Stimulated activated CD4-positive, alpha-beta T cell treated with anti-CD3 and anti-CD28 coated beads, Interleukin-1b, Interleukin-23, amount 100 ng/mL, for 4 hours (primary cell): Measurements from ENCODE around the gene OR10A2.
"Not testable (repeated sequence)": the region's sequence is repeated elsewhere in the genome, so short reads cannot be mapped to it uniquely, and the experiment has no call there.

Source experiments
- DNase-seq, 2 donors: peaks; one replicate each; pipeline ENCODE4 v3.0.0-alpha.2; 2020; ENCODE audit warnings: low read depth in 2 of 2

The OR10A2 gene, protein sequence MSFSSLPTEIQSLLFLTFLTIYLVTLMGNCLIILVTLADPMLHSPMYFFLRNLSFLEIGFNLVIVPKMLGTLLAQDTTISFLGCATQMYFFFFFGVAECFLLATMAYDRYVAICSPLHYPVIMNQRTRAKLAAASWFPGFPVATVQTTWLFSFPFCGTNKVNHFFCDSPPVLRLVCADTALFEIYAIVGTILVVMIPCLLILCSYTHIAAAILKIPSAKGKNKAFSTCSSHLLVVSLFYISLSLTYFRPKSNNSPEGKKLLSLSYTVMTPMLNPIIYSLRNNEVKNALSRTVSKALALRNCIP

DNA sequence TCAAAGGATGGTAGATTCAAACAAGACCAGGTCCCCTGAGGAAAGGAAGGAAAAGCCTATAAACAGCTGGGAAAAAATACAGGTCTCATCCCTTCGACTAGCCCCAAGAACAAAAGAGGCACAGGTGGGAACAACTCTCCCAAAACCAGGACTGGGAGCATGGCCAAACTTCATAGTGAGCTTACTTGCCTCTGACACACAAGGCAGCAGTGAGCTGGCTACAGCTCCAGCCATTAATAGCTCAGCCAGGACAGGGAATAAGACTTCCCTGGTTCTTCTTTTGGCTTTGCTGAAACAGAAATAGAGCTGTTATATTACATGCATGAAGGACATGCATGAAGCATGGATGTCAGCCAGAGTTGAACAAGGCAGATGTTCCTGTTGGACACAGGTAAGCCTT, at the start of gene OR10A2:
Gene OR10A2 (plus strand): TSS at position 97 of the 400 bp plus-strand sequence. CDS start 6,698 bp downstream, outside the sequence.
- DNase-seq: no peak

DNA sequence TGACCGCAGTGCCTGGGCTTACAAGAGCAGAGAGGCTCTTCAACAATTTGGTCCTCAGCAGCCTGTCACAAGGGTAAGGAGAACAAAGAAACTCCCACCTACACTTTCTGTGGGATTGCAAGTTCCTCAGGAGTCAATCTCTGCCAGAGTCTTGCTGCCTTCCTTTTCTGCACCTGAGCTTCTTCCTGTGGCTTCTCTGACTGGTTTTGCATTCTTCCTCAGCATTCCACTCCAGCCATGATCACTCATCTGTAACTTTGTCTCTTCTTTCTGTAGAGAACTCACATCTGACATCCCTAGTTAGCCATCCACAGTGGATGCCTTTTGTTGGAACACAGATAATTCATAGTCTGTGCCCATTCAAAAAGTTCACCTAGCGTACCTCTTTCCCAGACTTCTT, 49.2 kb upstream of the OR10A2 start:
- DNase-seq: no peak

DNA sequence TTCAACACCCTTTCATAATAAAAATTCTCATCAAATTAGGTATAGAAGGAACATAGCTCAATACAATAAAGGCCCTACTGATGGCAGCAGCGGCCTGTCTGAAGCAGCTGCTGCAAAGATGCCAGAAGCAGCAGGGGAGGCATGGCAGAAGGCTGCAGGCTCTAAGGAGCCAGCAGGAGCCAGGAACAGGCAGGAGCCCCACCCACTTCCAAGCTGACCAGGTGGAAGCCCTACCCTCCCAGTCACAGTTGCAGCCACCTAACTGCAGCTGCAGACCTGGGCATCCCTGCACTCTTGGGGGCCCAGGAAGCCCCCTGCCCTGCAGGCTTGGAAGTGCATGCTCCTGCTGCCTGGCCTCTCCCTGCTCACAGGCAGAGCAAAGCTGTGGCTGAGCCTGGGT, 45.2 kb upstream of the OR10A2 start:
- DNase-seq: no peak

DNA sequence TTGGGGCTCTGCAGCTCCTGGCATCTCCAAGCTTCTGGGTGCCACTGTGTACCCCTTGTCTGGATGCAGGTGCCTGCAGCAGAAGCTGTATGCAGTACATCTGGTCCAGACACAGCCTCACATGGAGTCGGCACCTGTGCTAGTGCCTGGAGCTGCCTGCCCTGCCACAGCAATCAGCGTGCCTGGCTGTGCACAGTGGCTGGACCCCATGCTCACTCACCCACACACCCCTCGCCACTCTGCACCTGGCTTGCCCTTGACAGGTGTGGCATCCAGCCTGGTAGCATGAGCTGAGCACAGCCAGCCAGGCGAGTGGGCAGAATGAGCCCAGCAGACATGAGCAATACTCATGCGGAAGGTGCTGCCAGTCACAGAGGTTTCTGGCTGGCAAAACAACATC, 43.9 kb upstream of the OR10A2 start:
- no peak for DNase-seq

DNA sequence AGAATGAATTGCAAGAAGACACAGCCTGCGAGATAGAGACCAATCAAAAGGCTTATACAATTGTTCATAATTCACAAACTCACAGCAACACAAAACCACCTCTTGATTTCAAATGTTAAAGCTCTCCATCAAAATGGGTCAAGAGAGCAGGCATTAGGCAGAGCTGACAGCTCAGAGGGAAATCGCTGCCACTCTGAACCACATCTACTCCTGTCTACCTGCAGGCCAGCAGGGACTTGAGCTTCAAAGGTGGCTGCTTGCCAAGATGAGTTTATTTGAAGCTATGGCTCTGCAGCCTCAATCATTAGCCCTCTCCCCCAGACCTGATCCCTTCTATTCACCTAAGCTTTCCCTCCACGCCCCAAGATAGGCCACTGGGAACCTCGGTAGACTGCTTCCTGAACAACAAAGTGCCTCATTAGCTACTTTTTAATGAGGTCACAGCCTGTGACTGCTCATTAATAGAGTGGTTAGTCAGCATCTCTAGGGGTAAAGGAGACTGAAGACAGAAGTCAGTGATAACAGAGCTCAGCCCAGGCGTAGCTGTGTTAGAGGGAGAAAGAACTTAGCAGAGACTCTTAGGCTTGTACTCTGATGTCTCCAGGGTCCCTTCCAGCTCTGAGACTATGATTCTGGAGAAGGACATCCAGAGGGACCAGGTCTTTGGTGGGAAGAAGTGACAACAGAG, 38.6 kb upstream of the OR10A2 start:
- no peak for DNase-seq

DNA sequence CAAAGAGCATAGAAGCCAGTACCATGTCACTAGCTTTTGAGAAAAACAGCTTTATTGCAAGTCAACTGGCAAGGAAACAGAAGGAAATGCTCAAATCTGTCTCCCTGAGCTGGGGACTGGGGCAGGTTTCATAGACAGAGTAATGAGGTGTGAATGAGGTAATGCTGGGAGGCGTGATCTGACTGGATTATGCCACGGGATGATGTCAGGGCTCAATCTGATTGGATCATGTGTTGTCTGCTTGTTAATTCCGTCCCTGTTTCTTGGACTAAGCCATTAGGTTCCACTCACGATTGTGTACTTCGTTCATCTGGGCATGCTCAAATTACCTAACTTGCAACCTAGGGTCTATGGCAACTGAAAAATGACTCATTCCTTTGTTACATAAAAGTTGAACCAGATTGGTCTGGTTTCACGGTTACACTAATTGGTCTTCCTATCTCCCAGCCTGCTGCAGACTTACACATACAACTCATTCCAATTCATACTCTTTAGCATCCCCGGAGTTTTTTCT, 37.6 kb upstream of the OR10A2 start:
- no peak for DNase-seq

DNA sequence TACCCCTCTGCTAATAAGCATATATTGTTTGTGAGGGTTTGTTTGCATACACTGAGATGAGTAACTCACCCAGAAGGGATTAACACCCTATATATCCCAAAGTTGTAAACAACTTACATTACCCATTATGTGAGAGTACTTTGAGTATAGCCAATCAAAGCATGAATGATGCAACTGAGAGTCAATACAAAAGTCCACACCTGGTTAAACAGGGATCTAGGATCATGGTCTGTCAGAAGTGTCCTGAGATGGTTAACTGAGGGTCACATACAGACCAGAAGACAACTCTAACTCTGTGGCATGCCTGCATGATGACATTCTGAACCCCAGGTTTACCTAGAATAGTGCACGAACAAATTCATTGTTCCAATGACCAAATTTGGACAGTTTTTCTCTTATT, 34.8 kb upstream of the OR10A2 start:
- no peak for DNase-seq

DNA sequence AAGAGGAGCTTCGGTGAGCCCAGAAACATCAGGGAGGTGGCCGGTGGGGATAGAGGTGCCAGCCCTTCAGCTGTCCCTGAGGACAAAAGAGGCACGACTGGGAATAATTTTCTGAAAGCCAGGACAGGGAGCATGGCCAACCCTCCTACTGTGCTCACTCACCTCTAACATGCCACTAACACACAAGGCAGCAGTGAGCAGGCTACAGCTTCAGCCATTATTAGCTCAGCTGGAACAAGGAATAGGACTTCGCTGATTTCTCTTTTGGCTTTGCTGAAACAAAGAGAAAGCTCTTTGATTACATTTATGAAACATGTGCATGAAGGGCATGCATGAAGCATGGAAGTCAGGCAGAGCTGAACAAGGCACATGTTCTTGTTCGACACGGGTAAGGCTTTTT, 29.5 kb upstream of the OR10A2 start:
- DNase-seq: no peak

DNA sequence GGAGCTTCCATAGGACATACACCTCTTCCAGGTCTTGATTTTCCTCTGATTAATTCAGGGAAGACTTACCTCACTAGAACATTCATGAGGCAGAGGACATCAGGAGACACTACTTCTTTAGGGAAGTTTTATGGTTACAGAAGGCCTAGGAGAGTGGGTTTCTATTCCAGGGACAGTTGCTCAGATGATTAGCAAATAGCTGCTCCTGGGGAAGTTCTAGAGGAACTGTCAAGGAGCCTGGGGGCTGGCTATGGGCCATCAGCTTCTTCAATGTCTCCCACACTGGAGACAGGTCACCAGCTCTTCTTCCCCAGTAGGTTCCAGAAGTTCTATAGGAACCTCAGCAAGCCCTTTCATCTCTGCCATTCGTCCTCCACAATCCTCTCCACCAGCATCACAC, 28.8 kb upstream of the OR10A2 start:
- no peak for DNase-seq

DNA sequence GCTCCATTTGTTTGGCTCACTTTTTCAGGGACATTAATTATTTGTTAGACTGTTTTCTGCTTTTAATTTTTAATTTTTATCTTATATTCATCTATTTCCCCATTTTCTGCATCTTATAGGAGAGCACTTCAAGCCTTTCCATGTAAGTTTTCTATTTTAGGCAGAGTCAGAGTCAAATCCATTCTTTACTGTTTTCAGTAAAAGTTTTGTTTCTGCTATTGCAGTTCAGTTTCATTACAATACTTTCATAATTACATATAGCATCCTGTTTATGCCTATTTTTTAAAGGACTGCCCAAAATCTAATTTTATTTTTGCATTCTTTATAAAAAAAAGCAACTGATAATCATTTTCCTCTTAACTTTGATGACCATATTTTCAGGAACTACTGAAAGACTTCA, 21.2 kb upstream of the OR10A2 start:
- no peak for DNase-seq

DNA sequence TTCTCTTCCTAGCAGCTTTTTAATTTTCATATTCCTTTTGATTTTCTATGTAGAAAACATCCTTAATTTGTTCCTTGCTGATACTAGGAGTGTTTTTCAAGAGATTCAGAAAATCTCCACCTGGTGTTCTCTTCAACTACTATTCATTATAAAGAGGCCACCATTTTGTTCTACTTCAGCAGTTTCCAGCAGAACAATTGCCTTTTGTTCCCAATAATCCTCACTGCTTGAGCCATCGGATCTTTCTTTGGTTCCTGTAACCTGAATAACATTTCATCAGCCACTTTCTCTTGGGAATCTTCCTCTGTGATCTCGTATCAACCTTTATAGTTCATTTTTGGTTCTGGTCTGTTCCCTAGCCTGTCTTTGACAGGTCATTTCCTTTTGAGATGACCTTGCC, 19.2 kb upstream of the OR10A2 start:
- DNase-seq: no peak

DNA sequence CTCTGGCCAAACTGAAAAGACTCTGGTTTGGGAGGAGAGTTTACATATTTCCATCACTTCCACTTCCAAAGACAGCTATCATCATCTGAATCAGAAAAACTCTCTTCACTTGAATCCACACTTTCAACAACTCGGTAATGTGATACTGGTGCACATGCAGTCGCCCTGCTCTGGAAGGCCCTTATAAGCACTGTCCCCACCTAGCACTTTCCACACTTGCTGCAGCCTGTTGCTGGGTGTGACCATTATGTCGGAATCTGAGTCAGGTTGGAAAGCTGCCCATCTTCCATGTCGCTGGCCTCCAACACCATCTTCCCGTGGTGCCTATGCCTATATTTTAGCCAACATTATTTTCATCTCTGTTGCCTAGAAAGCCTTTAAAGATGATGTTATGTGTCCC, 18.5 kb upstream of the OR10A2 start:
- DNase-seq: no peak

DNA sequence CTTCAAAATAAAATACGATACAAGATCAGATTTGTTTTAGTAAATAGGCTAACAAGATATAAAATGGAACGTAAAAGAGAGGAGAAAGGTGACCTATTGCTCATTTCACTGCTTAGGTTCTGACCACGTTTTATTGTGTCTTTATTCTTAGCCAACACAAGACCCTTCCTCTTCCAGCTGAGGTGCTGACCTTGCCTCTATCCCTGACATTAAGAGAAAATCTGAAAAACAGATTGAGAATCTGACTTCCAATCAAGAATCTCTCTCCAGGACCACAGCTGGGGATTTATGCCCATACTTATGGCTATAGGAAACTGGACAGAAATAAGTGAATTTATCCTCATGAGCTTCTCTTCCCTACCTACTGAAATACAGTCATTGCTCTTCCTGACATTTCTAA, 17.5 kb upstream of the OR10A2 start, which contains the start of gene OR10A5:
Gene OR10A5 (plus strand): TSS at position 301 of the 400 bp plus-strand sequence. CDS start 0 bp downstream, at position 301.
- DNase-seq: no peak

DNA sequence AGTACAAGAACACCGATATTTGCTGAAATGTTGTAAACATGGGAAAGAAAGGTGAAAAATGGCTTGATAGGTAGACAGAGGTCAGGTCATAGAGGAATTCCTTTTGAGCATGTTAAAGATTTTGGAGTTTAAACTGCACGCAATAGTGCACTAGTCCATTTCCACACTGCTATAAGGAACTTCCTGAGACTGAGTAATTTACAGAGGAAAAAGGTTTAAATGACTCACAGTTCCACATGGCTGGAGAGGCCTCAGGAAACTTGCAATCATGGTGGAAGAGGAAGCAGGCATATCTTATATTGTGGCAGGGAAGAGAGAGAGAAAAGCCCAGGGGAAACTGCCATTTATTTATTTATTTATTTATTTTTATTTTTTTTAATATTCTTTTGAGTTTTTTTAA, 12.3 kb upstream of the OR10A2 start:
- DNase-seq: no peak

DNA sequence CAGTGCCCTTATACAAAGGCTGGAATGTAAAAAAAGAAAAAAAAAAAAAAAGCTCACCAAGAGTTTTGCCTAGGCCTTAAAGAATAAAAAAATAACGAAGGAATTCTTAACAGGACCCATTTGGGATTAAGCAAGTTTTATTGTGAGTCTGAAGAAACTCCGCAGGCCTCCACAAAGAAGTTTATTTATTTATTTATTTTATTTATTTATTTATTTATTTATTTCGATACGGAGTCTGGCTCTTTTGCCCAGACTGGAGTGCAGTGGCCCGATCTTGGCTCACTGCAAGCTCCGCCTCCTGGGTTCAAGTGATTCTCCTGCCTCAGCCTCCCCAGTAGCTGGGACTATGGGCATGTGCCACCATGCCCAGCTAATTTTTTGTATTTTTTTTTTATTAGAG, 8.1 kb upstream of the OR10A2 start:
- DNase-seq: not testable (repeated sequence)

DNA sequence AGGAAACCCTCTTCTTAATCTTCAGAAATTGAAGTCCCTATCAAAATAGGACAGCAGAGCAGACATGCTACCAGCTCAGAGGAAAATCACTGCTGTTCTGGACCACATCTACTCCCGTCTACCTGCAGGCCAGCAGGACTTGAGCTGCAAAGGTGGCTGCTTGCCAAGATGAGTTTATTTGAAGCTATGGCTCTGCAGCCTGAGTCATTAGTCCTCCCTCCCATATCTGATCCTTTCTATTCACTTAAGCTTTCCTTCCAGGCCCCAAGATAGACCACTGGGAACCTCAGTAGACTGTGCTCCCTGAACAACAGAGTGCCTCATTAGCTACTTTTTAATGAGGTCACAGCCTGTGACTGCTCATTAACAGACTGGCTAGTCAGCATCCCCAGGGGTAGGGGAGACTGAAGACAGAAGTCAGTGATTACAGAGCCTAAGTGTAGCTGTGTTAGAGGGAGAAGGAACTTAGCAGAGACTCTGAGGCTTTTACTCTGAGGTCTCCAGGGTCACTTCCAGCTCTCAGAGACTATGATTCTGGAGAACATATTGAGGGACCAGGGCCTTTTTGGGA, 6.8 kb upstream of the OR10A2 start:
- no peak for DNase-seq

DNA sequence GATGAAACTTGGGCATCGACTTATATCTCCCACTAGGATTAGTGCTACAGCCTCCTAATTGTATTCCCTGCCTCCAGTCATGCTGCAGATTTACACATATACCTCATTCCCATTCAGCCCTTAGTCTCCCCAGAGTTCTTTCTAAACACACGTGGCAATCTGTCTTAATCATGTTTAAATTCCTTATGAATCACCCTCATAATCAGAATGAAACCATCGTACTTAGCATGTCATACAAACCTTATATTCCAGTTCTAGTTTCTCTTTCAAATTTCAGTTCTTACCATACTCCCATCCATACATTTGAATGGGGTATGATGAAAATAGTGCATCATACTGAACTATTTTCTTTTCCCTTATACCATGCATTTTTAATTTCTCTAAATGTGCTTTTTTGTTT, 6.0 kb upstream of the OR10A2 start:
- no peak for DNase-seq

DNA sequence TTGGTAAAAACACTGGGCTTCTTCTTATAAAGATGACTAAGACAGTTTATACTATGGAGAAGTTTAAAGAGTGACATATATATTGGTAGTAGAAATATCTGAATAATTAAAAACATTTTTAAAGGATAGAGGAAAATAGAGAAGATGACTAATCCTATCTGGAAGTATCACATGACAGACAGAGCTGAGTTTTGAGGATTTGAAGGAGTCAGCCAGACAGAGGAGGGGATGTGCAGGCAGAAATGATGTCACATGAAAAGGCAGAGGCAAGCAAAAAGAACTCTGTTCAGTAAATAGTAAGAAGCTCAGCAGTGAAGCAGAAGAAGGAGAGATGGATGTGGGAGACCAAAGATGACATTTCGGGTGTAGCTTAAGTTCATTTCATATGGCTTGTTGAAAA, 1.6 kb downstream of the OR10A2 start:
- no peak for DNase-seq

DNA sequence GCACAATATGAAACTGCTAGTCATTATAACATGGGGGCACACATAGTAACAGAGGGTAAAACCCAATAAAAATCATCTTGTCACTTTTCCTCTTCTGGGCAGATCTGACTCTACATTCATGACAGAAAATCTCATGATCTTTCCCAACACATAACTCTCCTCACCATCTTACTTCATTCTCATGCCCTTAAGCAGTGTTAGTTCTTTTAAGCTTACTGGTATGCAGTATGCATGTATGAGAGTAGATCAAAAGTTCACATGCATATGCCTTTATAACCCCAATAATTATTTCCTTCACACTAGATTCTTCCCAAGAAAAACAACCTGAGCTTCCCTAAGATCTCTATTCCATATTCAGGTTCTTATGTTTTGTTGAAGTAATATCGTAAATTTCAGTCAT, 8.4 kb downstream of the OR10A2 start:
- DNase-seq: no peak

DNA sequence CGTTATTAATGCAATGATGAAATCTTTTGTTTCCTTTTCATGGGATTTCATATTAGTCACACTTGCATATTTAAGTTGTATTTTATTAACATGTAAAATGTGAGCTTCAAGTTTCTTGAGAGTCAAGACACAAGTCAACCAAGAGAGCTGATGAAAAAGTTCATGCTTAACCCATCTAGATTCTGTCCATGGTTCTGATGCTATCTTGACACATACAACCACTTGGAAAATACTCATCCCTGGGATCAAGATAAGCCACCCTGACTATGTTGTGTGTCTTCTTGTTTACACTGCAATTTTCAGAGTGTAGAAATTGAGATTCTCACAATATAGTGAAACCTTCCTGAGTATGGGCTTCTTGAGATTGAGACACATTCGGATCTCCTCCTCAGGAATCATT, 12.9 kb downstream of the OR10A2 start:
- no peak for DNase-seq

DNA sequence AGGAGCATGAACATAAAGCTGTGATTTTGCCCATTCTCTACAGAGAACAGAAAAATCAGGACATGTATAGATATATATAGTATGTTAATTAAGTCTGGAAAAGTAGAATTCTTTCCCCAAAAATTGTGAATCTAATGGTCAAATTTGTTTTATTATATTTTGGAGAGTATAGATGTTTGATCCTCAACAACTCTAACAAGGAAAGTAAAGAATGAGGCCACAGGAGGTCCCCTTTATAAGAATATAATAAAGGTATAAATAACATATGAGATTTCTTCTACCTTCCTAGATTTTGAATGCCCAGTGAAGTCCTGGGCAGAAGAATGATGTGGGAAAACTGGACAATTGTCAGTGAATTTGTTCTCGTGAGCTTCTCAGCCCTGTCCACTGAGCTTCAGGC, 13.5 kb downstream of the OR10A2 start, which contains the start of gene OR10A4:
Gene OR10A4 (plus strand): TSS at position 301 of the 400 bp plus-strand sequence. CDS start 23 bp downstream, at position 324.
- no peak for DNase-seq

DNA sequence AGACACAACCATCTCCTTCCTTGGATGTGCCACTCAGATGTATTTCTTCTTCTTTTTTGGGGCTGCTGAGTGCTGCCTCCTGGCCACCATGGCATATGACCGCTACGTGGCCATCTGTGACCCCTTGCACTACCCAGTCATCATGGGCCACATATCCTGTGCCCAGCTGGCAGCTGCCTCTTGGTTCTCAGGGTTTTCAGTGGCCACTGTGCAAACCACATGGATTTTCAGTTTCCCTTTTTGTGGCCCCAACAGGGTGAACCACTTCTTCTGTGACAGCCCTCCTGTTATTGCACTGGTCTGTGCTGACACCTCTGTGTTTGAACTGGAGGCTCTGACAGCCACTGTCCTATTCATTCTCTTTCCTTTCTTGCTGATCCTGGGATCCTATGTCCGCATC, 14.1 kb downstream of the OR10A2 start:
- no peak for DNase-seq

DNA sequence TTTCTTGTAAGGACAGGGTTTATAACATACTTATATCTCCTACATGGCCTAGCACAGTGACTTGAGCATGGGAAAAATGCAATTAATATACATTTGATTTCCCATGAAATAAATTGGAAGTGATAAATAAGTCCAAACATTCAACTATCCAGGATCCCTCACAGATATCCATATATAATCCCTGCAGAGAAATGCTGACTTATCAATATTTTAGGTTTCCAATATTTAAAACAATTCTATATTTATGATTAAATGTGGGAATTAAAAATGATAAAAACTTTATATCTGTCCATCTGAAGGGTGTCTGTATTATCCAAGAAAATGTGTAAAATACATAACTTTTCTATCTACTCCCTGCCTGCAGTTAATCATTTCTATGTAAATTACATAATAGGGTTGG, 19.9 kb downstream of the OR10A2 start:
- no peak for DNase-seq
